Common myeloid progenitor, CD34-positive (primary cell): Measurements from ENCODE around the gene AUTS2.

Source experiments
- CTCF ChIA-PET: fragments of 350-600 bp; sonication (Branson Sonifier 250); formaldehyde crosslinking; loops from one replicate; lab custom pipeline; 2021; ENCODE audit warnings: antibody characterized with exemption; lab: Charles Lee
- POLR2A ChIA-PET: fragments of 350-600 bp; sonication (Branson Sonifier 250); formaldehyde crosslinking; loops from one replicate; lab custom pipeline; 2021; ENCODE audit warnings: antibody characterized with exemption; lab: Charles Lee
- DNase-seq, 3 donors: peaks; one replicate each; pipeline versions ENCODE4 v3.0.0 to v3.0.0-alpha.2; 2013
- H3K27ac ChIP-seq, 2 experiments: 1 replicate in 1 of 2; 2 replicates in 1 of 2; pipeline ENCODE4 v1.7.0; 2013; ENCODE audit warnings: inconsistent platforms in 2 of 2, low read length in 2 of 2, mild to moderate bottlenecking in 2 of 2, low read depth in 1 of 2, moderate library complexity in 1 of 2; ENCODE audit not compliant: severe bottlenecking in 2 of 2, insufficient read depth in 1 of 2, poor library complexity in 1 of 2
- H3K27me3 ChIP-seq, 5 experiments: replicated peaks in 2 of 5; 1 replicate in 3 of 5; 2 replicates in 2 of 5; pipeline versions ENCODE4 v1.6.1 to v1.7.0; 2013; ENCODE audit warnings: low read length in 4 of 5, mild to moderate bottlenecking in 2 of 5, moderate library complexity in 2 of 5, inconsistent platforms in 1 of 5; ENCODE audit not compliant: insufficient read depth in 5 of 5, control insufficient read depth in 4 of 5
- H3K36me3 ChIP-seq, 4 experiments: 1 replicate in 2 of 4; 2 replicates in 2 of 4; pipeline versions ENCODE4 v1.6.1 to v1.7.0; 2013; ENCODE audit warnings: low read length in 3 of 4, control low read depth in 1 of 4, mild to moderate bottlenecking in 1 of 4; ENCODE audit not compliant: control insufficient read depth in 4 of 4, insufficient read depth in 4 of 4
- H3K4me1 ChIP-seq, 4 experiments: 1 replicate in 3 of 4; 2 replicates in 1 of 4; pipeline versions ENCODE4 v1.6.1 to v1.7.1; 2013; ENCODE audit warnings: low read length in 3 of 4, mild to moderate bottlenecking in 3 of 4, control low read depth in 1 of 4, inconsistent platforms in 1 of 4, moderate library complexity in 1 of 4; ENCODE audit not compliant: control insufficient read depth in 4 of 4, insufficient read depth in 4 of 4; ENCODE audit errors: control extremely low read depth in 1 of 4
- H3K4me3 ChIP-seq, 7 experiments: 1 replicate in 4 of 7; 2 replicates in 3 of 7; pipeline versions ENCODE4 v1.5.1 to v1.7.0; 2013; ENCODE audit warnings: mild to moderate bottlenecking in 7 of 7, low read length in 6 of 7, moderate library complexity in 6 of 7, inconsistent platforms in 2 of 7, low read depth in 2 of 7, control low read depth in 1 of 7; ENCODE audit not compliant: insufficient read depth in 4 of 7, control insufficient read depth in 1 of 7; ENCODE audit errors: extremely low read depth in 1 of 7
- H3K9me3 ChIP-seq, 5 experiments: 1 replicate in 4 of 5; 2 replicates in 1 of 5; pipeline versions ENCODE4 v1.6.1 to v1.7.1; 2013; ENCODE audit warnings: low read length in 4 of 5, mild to moderate bottlenecking in 2 of 5, inconsistent platforms in 1 of 5, low read depth in 1 of 5, moderate library complexity in 1 of 5; ENCODE audit not compliant: control insufficient read depth in 4 of 5, insufficient read depth in 2 of 5; ENCODE audit errors: control extremely low read depth in 1 of 5
- WGBS: methylation state at CpG from one replicate; pipeline ENCODE4 v1.1.5; 2013; ENCODE audit not compliant: insufficient coverage; 5-methylcytosine and 5-hydroxymethylcytosine counted together

Gene AUTS2

DNA sequence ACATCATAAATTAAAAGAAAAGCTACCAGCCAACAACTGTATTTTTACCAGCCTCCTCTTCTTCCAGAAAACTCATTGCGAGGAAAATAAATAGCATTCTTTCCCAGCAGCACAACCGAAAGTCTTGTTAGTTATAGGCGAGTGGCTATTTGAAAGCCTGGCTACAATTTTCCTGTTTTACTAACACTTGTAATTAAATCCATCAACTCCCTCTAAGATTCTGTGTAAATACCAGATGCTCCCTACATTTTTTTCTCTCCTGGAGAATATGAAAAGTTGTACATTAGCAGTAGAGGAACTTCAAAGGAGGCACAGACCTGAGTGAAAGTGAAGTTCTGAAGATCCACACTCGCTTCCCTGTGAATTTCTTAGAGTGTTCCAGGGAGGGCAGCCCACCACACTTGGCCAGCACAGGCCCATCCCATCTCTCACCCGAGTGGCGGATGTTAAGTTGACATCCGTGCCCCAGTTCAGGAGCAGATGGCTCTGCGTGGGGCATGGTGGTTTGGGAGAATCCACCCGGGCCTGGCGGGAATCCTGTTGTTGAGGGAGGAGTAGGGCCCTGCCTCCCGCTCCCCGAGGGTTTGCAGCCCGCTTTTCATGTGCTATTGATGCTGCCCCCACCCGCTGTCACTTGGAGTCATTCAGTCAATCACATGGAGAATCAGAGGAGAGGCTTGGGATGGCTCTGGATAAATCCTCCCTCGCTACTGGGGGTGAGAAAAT lies 1082.6 kb downstream of the AUTS2 start:
- no peak overlapping the region for H3K4me3 ChIP-seq
- no peaks in the 10 kb centered on the region for H3K27me3 ChIP-seq
- no peak for DNase-seq
- H3K27ac ChIP-seq = no peak overlapping the region
- H3K36me3 ChIP-seq = peaks cover 0 to 2% (median 0%) of the 10 kb centered on the region in 4 experiments
- POLR2A ChIA-PET = no interaction called here
- 97% methylated on average over 12 of the region's 15 CpGs for WGBS
- peaks cover 0 to 18% (median 0%) of the 10 kb centered on the region in 4 experiments for H3K4me1 ChIP-seq
- CTCF ChIA-PET = no interaction called here
- no peaks in the 10 kb centered on the region for H3K9me3 ChIP-seq

DNA sequence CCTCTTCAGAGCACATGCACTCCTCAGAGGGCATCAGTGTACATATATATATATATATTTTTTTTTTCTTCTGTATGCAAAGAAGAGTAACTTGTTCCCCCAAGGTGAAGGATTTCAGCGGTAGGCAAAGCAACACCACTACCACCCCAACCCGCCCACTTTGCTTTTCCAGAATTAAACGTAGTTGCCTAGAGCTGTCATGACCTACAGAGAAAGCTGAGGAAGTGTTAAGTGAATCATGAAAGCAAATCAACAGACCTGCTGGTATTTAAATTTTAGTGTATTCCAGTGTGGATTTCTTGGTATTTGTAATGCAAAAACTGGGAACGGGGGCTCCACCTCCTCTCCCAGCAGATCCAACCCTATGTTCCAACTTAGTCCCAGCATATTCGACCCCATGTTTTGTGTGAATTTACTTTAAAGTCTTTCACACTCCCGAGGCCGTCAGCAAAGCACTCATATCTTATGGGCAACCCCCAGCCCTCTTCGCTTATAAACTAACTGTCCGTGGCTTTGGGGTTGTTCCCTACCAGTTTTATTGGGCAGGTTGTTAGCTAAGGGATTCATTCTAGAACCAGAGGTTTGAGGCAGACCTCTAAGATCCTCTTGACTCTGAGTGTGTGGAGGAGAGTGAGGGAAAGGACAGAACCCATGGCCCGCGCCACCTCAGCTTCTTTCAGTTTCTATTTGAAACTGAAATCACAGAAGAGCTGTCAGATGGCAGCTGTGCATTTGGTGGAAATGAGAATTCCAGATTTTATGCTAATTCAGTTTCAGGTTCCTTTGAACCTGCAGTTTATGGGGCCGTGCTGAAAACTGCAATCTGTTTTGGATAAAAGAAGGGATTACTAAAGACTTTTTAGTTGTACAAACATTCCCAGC lies 1083.4 kb downstream of the AUTS2 start:
- H3K27me3 ChIP-seq = no peaks in the 10 kb centered on the region
- no peak overlapping the region for H3K4me3 ChIP-seq
- POLR2A ChIA-PET = no interaction called here
- H3K36me3 ChIP-seq = peaks cover 0 to 2% (median 0%) of the 10 kb centered on the region in 4 experiments
- H3K27ac ChIP-seq = no peak overlapping the region
- H3K4me1 ChIP-seq = peaks cover 0 to 18% (median 0%) of the 10 kb centered on the region in 4 experiments
- 90% methylated on average over 7 of the region's 12 CpGs for WGBS
- CTCF ChIA-PET = no interaction called here
- H3K9me3 ChIP-seq = no peaks in the 10 kb centered on the region
- DNase-seq = no peak

DNA sequence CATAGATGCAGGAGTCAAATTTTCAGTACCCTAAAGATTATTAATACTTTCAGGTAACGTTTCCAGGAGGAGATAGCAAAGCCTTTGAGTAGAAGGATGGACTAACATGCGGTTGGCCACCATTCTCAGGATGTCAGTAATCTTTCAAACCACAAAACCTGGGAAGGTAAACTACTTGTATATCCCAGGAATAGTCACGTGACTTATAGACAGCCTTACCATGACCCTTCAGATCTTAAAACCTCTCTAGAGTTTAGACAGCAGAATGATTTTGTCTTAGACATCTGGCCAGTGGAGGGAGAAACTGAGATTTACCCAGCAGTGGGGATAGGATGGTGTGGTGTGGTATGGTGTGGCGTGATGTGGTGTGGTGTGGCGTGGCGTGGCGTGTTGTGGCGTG lies 1085.9 kb downstream of the AUTS2 start:
- Histone ChIP-seq H3K4me3 (no peak overlapping the region), H3K27me3 (no peaks in the 10 kb centered on the region), H3K36me3 (no peaks in the 10 kb centered on the region), H3K27ac (no peak overlapping the region), H3K4me1 (peaks cover 0 to 7% (median 0%) of the 10 kb centered on the region in 4 experiments), H3K9me3 (no peaks in the 10 kb centered on the region)
- DNase-seq = no peak
- CTCF ChIA-PET = no interaction called here
- 98% methylated on average over 5 of the region's 8 CpGs for WGBS
- POLR2A ChIA-PET = no interaction called here

DNA sequence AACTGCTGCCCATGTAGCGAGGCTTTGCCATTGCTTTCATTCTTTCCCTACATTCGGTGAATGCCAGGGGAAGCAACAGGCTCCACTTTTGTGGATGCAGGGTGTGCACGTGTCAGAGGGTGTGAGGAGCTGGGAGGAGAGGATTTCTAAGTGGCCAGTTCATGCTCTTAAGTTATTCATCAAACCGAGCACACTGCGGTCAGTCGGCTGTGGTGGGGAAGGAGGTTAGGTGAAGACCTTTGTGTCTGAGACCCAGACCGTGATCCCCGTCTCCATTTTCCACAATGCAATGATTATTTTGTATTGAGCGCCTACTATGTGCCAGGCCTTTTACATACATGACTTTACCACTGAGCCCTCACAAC lies 1095.0 kb downstream of the AUTS2 start:
- CTCF ChIA-PET = no interaction called here
- POLR2A ChIA-PET = no interaction called here
- no peak overlapping the region for H3K27ac ChIP-seq
- H3K4me1 ChIP-seq = peaks cover 6 to 21% (median 18%) of the 10 kb centered on the region in 4 experiments
- H3K4me3 ChIP-seq = peak overlapping the region in 6 of 7 experiments; percentile 29 to 78 (median 72)
- no peak for DNase-seq
- peaks cover 0 to 34% (median 15%) of the 10 kb centered on the region in 5 experiments for H3K27me3 ChIP-seq
- no peaks in the 10 kb centered on the region for H3K9me3 ChIP-seq
- no peaks in the 10 kb centered on the region for H3K36me3 ChIP-seq
- WGBS = 88% methylated on average over 9 of the region's 9 CpGs

DNA sequence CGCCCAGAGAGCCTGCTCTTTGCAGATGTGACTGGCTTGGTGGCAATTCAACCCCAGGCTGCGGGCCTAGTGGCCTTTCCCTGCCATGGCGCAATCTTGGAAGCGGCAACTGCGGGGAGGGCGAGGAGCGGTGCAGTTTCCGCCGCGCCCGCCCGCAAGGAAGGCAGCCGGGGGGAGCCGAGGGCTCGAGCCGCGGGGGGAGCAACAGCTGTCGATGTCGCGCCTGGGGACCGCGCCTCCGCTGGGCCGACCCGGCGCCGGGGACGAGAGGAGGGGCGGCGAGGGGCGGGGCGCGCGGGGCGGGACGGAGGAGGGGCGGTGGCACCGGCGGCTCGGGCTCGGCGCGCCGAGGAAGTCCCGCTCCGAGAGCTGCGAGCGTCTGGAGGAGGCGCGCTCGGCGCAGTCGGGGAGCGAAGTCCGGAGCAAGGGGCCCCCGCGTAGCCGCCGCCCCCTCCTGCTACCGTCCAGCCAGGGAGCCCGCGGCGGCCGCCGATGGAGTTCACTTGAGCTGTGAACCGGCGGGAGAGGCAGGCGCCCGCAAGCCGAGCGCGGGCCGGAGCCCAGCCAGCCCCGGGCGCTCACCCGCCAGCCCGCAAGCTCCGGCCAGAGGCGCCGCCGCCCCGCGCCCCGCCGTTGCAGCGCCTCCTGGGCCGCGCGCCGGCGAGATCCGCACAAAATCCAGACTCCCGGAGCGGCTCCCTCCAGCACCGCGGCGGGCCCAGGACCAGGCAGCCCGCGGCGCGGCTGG lies 1095.6 kb downstream of the AUTS2 start:
- Histone ChIP-seq H3K4me3 (peak overlapping the region; percentile 51 to 88 (median 74)), H3K36me3 (no peaks in the 10 kb centered on the region), H3K9me3 (no peaks in the 10 kb centered on the region), H3K27me3 (peaks cover 0 to 34% (median 15%) of the 10 kb centered on the region in 5 experiments), H3K27ac (no peak overlapping the region), H3K4me1 (peaks cover 6 to 21% (median 18%) of the 10 kb centered on the region in 4 experiments)
- ChIA-PET POLR2A (interaction anchor here (0.6 kb wide), 1 partner anchor 1560 kb away, joined by 4 read pairs; no protein-coding TSS in a partner anchor), CTCF (no interaction called here)
- under 1% methylated on average over 80 of the region's 101 CpGs for WGBS
- DNase-seq = peak; percentile 43 to 75 (median 71)

DNA sequence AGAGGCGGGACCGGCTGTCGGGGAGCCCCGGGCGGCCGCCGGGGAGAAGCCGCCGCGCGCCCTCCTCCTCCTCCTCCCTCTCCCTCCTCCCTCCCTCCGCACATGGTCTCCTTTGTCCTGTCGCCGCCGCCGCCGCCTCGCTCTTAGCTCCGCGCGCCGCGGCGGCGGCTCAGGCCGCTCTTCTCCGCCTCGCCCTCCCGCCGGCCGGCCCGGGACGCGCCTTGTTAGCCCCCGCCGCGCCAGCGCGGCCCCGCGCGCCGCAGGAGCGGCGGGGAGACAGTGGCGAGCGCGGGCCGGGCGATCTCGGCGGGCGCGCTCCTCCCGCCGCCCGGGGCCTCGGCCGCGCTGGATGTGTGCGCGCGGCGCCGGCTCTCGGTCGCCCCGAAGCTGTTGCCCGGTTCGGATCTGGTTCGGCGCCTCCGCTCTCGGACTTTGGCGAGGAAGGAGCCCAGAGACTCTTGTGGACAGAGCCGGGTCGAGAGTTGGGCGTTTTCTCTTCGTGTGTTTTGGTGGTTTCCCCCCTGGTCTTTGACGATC lies 1096.2 kb downstream of the AUTS2 start:
- Histone ChIP-seq H3K4me1 (peaks cover 6 to 21% (median 18%) of the 10 kb centered on the region in 4 experiments), H3K27ac (no peak overlapping the region), H3K27me3 (peaks cover 0 to 34% (median 15%) of the 10 kb centered on the region in 5 experiments), H3K9me3 (no peaks in the 10 kb centered on the region), H3K36me3 (no peaks in the 10 kb centered on the region), H3K4me3 (peak overlapping the region; percentile 54 to 88 (median 74))
- peak in 2 of 3 donors; percentile 37 to 59 for DNase-seq
- WGBS = 0% methylated on average over 53 of the region's 80 CpGs
- CTCF ChIA-PET = no interaction called here
- POLR2A ChIA-PET = interaction anchor here (0.6 kb wide), 1 partner anchor 1560 kb away, joined by 4 read pairs; no protein-coding TSS in a partner anchor
